ENCODE results near the gene TRAPPC5. TPM values are rescaled to one million over a fixed set of nuclear protein-coding genes. Genes with fewer than 3 reads are reported as not detected.

TRAPPC5 gene
- total RNA-seq, 1 experiment from 2014 or later: 124 TPM

DNA sequence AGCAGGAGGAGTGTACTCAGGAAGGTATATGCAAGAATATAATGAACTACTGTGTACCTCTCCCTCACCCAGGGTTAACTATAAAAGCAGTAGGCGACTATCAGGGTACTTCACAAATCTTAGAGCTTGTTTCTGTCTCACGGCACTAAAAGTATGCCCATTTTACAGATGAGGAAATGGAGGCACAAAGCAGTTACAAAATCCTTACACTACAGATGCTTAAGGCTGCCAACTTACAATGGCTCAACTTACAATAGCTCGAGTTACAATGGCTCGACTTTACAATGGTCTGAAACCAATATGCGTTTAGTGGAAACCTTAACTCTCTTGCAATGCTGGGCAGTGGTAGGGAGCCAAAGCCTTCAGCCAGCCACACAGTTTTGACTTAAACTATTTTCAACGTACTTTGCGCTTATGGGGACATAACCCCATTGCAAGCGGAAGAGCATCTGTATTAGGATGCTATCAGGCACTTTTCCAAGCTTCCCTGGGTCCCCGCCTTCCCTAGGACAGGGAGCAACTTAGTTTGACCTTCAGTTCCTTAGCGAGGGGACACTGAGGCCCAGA lies 17.2 kb downstream of the TRAPPC5 start:
- CTCF ChIA-PET: interaction anchor here (1.2 to 5.0 kb wide), 4 partner anchors 17 to 155 kb away, joined by 5 to 40 read pairs (median 9); partner anchors contain the start of gene TRAPPC5

GRCh38 chr19:7698583-7698982 lies 17.9 kb downstream of the TRAPPC5 start:
- Mint-ChIP-seq H3K4me3 (peak overlapping the region; percentile 45), H3K4me1 (peaks cover 23% of the 10 kb centered on the region), H3K27me3 (ENCODE audit: low read depth) (peaks cover 21% of the 10 kb centered on the region), H3K9me3 (no peaks in the 10 kb centered on the region), H3K27ac (no peak overlapping the region), H3K36me3 (no peaks in the 10 kb centered on the region)
- no peak for DNase-seq (ENCODE audit: low spot score)
- POLR2A ChIA-PET: no interaction called here
- CTCF ChIA-PET: interaction anchor here (1.0 to 5.0 kb wide), 4 partner anchors 10 to 130 kb away, joined by 3 to 40 read pairs (median 8); partner anchors contain the start of gene TRAPPC5
- ATAC-seq: no peak; the same call in 1 of the 2 replicates
- TF ChIP-seq AR (CRISPR knock-in tag; IDR thresholded peaks at IDR 0.05) (no peak), ELF4 (CRISPR knock-in tag; IDR thresholded peaks at IDR 0.05; ENCODE audit: low read depth) (no peak), CBFB (CRISPR knock-in tag; IDR thresholded peaks at IDR 0.05; ENCODE audit: low read depth) (no peak), ATF6 (CRISPR knock-in tag; IDR thresholded peaks at IDR 0.05) (no peak), ETV6 (CRISPR knock-in tag; IDR thresholded peaks at IDR 0.05) (no peak), OVOL2 (CRISPR knock-in tag; IDR thresholded peaks at IDR 0.05; ENCODE audit: borderline replicate concordance) (no peak), TEAD4 (CRISPR knock-in tag; IDR thresholded peaks at IDR 0.05) (no peak), ZNF232 (CRISPR knock-in tag; IDR thresholded peaks at IDR 0.05) (no peak)
- TF ChIP-seq, protein P1, sequence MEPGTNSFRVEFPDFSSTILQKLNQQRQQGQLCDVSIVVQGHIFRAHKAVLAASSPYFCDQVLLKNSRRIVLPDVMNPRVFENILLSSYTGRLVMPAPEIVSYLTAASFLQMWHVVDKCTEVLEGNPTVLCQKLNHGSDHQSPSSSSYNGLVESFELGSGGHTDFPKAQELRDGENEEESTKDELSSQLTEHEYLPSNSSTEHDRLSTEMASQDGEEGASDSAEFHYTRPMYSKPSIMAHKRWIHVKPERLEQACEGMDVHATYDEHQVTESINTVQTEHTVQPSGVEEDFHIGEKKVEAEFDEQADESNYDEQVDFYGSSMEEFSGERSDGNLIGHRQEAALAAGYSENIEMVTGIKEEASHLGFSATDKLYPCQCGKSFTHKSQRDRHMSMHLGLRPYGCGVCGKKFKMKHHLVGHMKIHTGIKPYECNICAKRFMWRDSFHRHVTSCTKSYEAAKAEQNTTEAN (CRISPR knock-in tag; IDR thresholded peaks at IDR 0.05): no peak

More for the DNA sequence above, 17.2 kb downstream of the TRAPPC5 start:
- H3K27me3 Mint-ChIP-seq (ENCODE audit: low read depth): peaks cover 21% of the 10 kb centered on the region
- H3K36me3 Mint-ChIP-seq: no peaks in the 10 kb centered on the region
- DNase-seq (ENCODE audit: low spot score): no peak
- POLR2A ChIA-PET: no interaction called here
- H3K9me3 Mint-ChIP-seq: no peaks in the 10 kb centered on the region
- no peak for TF ChIP-seq ETV6 (CRISPR knock-in tag; IDR thresholded peaks at IDR 0.05)
- TF ChIP-seq TCF7 (CRISPR knock-in tag; IDR thresholded peaks at IDR 0.05; ENCODE audit: low read depth): no peak
- TF ChIP-seq, protein P2, sequence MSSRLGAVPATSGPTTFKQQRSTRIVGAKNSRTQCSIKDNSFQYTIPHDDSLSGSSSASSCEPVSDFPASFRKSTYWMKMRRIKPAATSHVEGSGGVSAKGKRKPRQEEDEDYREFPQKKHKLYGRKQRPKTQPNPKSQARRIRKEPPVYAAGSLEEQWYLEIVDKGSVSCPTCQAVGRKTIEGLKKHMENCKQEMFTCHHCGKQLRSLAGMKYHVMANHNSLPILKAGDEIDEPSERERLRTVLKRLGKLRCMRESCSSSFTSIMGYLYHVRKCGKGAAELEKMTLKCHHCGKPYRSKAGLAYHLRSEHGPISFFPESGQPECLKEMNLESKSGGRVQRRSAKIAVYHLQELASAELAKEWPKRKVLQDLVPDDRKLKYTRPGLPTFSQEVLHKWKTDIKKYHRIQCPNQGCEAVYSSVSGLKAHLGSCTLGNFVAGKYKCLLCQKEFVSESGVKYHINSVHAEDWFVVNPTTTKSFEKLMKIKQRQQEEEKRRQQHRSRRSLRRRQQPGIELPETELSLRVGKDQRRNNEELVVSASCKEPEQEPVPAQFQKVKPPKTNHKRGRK (CRISPR knock-in tag; IDR thresholded peaks at IDR 0.05; ENCODE audit: borderline replicate concordance): no peak
- no peak for TF ChIP-seq HMGA2 (CRISPR knock-in tag; IDR thresholded peaks at IDR 0.05)
- TF ChIP-seq ZNF263 (CRISPR knock-in tag; IDR thresholded peaks at IDR 0.05; ENCODE audit: low read depth): no peak
- no peak for TF ChIP-seq NFATC4 (CRISPR knock-in tag; IDR thresholded peaks at IDR 0.05)
- TF ChIP-seq FOXP4 (CRISPR knock-in tag; IDR thresholded peaks at IDR 0.05): no peak
- no peak for TF ChIP-seq NR1H2 (CRISPR knock-in tag; IDR thresholded peaks at IDR 0.05)
- TF ChIP-seq ATF6 (CRISPR knock-in tag; IDR thresholded peaks at IDR 0.05): no peak
- no peak for TF ChIP-seq ESRRA (CRISPR knock-in tag; IDR thresholded peaks at IDR 0.05; ENCODE audit: borderline replicate concordance)
- TF ChIP-seq USF2 (CRISPR knock-in tag; IDR thresholded peaks at IDR 0.05): no peak
- no peak for TF ChIP-seq RORB (CRISPR knock-in tag; IDR thresholded peaks at IDR 0.05)
- no peak for ATAC-seq
- no peak overlapping the region for H3K27ac Mint-ChIP-seq
- peaks cover 23% of the 10 kb centered on the region for H3K4me1 Mint-ChIP-seq
- peak overlapping the region; percentile 45; the same call in 1 of the 2 replicates for H3K4me3 Mint-ChIP-seq
